COLO668 (cell line): Measurements from ENCODE around the gene VWCE.
A peak's percentile ranks its signal among the peaks of the same experiment; 100 is the strongest.
"Not testable (repeated sequence)": the region's sequence is repeated elsewhere in the genome, so short reads cannot be mapped to it uniquely, and the experiment has no call there.

Source experiments
- DNase-seq: peaks from one replicate; lab custom pipeline; 2025; ENCODE audit not compliant: unreplicated experiment; lab: John Stamatoyannopoulos, UW

Gene VWCE

DNA sequence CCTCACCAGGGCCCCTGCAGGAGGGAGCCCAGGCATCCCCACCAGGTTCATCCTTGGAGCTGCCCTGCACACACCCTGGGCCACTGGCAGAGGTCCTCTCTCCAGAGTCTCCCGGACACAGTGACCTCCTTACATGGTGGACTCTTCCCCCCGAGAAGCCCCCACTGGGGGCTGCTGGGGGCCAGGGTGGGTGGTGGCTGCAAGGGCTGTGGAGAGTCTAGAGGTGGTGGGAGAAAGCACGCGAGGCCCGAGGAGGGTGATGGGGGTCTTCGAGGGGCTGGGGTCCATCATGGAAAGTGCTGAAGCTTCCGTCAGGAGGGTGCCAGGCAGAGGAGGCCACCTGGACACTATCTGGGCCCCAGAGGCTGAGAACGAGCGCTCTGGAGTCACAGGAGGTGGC lies 36.6 kb downstream of the VWCE start:
- no peak for DNase-seq

DNA sequence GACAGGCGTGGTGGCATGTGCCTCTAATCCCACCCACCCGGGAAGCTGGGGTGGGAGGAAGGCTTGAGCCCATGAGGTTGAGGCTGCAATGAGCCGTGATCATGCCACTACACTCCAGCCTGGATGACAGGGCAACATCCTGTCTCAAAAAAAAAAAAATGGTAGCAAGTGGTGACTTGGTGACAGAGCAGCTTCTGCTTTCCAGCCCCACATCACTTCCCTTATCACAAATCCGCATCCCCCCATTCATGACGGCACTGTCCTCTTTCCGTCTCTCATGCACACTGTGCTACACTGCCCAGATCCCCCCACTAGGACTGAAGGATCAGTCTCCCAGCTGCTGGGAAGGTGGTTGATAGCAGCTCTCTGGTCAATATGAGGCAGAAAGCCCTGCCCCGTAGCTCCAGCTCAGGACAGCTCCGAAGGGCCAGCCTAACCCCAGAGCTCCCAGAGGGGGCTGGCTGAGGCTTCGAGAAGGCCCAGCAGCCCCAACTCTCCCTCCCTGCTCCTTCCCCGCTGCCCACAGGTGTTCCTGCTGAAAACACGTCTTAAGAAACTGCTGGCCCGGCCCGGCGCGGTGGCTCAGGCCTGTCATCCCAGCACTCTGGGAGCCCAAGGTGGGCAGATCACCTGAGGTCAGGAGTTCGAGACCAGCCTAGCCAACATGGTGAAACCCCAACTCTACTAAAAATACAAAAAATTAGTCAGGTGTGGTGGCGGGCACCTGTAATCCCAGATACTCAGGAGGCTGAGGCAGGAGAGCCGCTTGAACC lies 38.2 kb downstream of the VWCE start:
- DNase-seq = no peak

- peak; percentile 54 for DNase-seq
Observed at GRCh38 chr11:61254403-61255025, 40.6 kb downstream of the VWCE start.

DNA sequence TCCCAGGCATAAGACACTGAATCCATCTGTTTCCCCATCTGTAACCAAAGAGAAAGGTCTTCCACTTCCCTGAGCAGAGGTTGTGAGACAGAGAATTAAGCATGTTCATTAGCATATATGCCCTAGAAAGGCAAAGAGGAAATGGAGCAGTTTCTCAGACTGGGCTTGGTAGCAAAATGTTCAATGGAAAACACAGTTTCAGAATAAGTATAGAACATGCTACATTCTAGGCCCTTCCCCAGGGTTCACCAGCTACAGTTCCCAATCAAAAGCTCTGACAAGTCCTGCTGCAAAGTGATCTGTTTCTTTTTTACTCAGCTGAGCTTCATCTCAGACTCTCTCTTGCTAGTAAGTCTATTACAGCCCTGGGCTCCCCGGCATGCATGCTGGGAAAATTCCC lies 42.8 kb downstream of the VWCE start:
- not testable (repeated sequence) for DNase-seq

DNA sequence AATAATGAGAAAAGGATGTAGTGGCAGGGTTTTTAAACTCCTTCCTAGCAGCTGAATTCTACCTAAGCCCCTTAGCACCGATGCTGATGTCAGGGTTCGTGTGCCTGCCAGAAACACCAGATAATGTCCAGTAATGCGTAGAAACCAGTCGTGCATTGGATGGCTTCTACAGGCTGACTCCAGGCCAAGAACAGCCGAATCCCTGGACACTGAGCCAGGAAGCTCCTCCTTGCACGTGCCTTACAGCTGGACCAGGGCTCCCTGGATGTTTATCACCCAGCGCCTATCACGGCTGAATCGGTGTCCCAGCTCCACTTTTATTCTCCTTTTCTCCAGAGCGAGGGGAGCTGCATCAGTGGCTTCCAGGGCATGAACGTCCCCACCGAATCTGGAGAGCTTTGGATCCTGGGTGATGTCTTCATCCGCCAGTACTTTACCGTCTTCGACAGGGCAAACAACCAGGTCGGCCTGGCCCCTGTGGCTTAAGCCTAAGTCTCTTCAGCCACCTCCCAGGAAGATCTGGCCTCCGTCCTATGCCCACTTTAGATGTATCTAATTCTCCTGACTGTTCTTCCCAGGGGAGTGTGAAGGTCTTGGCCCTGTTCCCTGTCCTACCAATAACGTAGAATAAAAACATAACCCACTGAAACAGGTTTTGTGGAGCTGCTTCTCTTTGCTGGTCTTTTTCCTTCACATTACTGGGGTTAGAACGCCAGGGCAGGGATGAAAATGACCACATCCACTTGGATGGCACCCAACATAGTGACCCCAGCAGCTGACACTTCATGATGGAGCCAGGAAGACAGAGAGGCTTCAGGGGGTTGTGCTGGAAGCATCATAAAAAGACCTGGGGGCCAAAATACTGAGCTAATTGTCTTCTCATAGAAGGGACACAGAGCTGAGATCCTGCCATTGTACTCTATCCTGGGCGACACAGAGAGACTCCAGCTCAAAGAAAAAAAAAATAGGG lies 44.0 kb downstream of the VWCE start:
- not testable (repeated sequence) for DNase-seq

DNA sequence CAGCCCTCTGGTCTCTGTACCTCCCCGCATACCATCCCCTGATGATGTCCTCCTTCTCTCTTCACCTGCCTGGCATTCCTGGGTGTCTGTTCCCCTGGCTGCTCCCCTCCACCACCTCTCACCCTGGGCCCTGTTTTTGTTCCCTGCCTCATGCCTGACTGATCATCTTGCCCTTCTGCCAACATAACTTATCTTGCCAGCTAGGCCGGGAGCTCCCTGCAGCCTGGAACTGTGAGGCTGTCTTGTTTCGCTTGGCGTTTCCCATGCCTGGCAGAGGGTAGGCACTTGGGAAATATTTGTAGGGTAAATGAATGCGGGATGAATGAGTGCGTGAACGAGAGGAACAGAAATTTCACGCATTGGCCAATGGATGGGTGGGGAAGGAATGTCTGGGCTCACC lies 45.9 kb downstream of the VWCE start:
- not testable (repeated sequence) for DNase-seq

DNA sequence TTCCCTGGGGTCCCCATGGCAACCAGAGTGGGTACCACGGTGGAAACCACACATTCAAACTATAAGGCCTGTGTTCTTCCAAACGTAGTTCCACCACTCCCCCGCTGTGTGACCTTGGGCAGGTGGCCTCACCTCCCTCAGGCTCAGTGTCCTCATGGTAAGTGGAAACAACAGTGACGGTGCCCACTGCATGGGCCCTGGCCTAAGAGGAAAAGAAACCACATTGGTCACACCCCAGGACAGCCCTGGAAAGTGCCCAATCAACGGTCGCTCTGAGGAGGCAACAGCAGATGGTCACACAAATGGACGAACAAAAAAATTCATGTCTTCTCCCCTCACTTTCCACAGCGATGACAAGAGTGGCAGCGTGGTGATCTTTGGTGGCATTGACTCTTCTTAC lies 47.0 kb downstream of the VWCE start:
- DNase-seq = not testable (repeated sequence)

- not testable (repeated sequence) for DNase-seq
Observed at GRCh38 chr11:61245284-61245964, 49.7 kb downstream of the VWCE start.

DNA sequence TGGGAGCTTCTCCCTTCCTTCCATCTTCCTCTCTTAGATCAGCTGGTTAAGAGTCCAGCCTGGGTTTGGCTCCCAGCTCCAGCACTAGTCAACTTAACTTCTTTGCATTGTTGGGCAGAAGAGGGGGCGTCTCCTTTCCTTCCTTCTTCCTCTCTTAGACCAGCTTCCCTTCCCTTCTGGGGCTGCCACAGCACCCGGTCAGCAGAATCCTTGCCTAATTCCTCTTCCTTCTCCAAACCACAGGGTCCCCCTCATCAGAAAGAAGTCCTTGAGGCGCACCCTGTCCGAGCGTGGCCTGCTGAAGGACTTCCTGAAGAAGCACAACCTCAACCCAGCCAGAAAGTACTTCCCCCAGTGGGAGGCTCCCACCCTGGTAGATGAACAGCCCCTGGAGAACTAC lies 53.6 kb downstream of the VWCE start:
- DNase-seq = not testable (repeated sequence)

DNA sequence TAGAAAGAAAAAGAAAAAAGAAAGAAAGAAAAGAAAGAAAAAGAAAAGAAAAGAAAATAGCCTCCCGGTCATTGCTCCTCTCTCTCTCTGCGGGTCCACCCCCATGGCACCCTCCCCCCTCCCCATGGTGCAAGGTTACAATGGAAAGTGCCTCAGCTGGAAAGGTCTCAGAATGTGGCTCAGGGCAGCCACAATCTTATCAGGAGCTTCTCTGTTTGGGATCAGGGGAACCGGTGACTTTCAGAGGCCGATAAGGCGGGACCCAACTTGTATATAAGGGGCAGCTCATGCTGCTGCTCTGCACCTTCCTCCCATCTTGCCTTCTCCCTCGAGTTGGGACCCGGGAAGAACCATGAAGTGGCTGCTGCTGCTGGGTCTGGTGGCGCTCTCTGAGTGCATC lies 54.2 kb downstream of the VWCE start, which contains the start of gene PGA5:
Gene PGA5 (plus strand): TSS at position 301 of the 400 bp plus-strand sequence. CDS start 52 bp downstream, at position 353.
- DNase-seq = not testable (repeated sequence)

- DNase-seq = not testable (repeated sequence)
Observed at GRCh38 chr11:61240288-61240687, 54.8 kb downstream of the VWCE start.

GRCh38 chr11:61237130-61237529 lies 58.0 kb downstream of the VWCE start:
- not testable (repeated sequence) for DNase-seq

DNA sequence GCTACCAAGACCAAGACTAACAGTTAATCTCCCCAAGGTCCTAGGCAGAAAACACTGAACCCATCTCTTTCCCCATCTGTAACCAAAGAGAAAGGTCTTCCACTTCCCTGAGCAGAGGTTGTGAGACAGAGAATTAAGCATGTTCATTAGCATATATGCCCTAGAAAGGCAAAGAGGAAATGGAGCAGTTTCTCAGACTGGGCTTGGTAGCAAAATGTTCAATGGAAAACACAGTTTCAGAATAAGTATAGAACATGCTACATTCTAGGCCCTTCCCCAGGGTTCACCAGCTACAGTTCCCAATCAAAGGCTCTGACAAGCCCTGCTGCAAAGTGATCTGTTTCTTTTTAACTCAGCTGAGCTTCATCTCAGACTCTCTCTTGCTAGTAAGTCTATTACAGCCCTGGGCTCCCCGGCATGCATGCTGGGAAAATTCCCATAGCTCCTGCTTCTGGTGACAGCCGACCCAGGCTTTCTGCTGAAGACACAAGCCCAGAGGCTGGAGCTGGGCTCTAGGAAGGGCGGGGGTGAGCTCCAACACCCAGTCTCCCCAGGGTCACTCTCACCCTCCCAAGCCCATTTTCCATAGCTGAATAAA lies 62.5 kb downstream of the VWCE start:
- not testable (repeated sequence) for DNase-seq

DNA sequence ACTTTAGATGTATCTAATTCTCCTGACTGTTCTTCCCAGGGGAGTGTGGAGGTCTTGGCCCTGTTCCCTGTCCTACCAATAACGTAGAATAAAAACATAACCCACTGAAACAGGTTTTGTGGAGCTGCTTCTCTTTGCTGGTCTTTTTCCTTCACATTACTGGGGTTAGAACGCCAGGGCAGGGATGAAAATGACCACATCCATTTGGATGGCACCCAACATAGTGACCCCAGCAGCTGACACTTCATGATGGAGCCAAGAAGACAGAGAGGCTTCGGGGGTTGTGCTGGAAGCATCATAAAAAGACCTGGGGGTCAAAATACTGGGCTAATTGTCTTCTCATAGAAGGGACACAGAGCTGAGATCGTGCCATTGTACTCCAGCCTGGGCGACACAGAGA lies 63.5 kb downstream of the VWCE start:
- not testable (repeated sequence) for DNase-seq

GRCh38 chr11:61231033-61231432 lies 64.1 kb downstream of the VWCE start:
- DNase-seq = not testable (repeated sequence)

DNA sequence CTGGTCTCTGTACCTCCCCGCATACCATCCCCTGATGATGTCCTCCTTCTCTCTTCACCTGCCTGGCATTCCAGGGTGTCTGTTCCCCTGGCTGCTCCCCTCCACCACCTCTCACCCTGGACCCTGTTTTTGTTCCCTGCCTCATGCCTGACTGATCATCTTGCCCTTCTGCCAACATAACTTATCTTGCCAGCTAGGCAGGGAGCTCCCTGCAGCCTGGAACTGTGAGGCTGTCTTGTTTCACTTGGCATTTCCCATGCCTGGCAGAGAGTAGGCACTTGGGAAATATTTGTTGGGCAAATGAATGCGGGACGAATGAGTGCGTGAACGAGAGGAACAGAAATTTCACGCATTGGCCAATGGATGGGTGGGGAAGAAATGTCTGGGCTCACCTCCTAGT lies 65.7 kb downstream of the VWCE start:
- not testable (repeated sequence) for DNase-seq

DNA sequence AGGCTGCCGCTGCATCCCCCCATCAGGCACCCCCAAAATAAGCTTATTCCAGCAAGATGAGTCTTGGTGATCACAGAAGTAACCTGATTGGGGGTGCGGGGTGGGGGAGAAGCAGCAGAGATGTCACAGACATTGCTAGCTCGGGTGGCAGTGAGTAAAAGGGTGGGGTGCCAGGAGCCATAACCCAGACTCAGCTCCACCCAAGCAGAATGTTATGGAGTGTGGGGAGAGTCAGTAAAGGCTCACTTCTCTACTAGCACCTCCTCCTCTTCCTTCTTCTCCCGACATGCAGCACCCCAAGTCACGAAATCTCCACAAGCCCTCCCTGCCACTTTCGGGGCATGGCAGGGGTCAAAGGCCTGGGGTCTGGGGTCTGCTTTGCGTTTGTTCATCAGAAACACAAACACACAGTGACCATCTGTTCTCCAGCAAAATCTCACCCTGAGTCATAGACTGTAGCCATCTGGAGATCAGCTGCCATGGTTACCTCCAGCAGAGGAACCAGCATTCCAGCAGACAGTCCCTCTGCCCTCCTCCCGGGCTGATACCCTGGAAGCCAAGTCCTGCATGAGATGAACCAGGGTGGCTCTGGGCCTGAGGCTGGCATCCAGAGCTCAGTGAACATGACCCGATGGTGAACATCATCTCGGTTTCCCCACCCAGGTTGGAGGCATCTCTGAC lies 68.5 kb downstream of the VWCE start:
- DNase-seq = not testable (repeated sequence)

GRCh38 chr11:61222692-61223091 lies 72.4 kb downstream of the VWCE start:
- DNase-seq = not testable (repeated sequence)

DNA sequence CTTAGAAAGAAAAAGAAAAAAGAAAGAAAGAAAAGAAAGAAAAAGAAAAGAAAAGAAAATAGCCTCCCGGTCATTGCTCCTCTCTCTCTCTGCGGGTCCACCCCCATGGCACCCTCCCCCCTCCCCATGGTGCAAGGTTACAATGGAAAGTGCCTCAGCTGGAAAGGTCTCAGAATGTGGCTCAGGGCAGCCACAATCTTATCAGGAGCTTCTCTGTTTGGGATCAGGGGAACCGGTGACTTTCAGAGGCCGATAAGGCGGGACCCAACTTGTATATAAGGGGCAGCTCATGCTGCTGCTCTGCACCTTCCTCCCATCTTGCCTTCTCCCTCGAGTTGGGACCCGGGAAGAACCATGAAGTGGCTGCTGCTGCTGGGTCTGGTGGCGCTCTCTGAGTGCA lies 73.1 kb downstream of the VWCE start, which contains the start of gene PGA4:
Gene PGA4 (plus strand): TSS at position 301 of the 400 bp plus-strand sequence. CDS start 54 bp downstream, at position 355.
- DNase-seq = not testable (repeated sequence)
